Keratinocyte (primary cell): ENCODE results near the gene TARBP1. TPM values are rescaled to one million over a fixed set of nuclear protein-coding genes. Genes with fewer than 3 reads are reported as not detected.

Source experiments
- DNase-seq: peaks from one replicate; pipeline ENCODE4 v3.0.0-alpha.2; 2011; ENCODE audit warnings: low read depth, missing footprints, low spot score
- FAIRE-seq: peaks from 2 replicates; lab custom pipeline; 2011; peaks lifted over from hg19 to GRCh38; lab: Jason Lieb, UNC
- H2AFZ ChIP-seq: 2 replicates; pipeline ENCODE4 v1.6.0; 2012; ENCODE audit warnings: low read length, control low read depth, inconsistent platforms; ENCODE audit not compliant: control insufficient read depth
- H3K27ac ChIP-seq: 2 replicates; pipeline ENCODE4 v1.5.1; 2011; ENCODE audit warnings: low read length; ENCODE audit not compliant: control insufficient read depth, insufficient read depth
- H3K27me3 ChIP-seq: 3 replicates; pipeline ENCODE4 v1.6.0; 2011; ENCODE audit warnings: low read length; ENCODE audit not compliant: control insufficient read depth, insufficient read depth; ENCODE audit errors: extremely low read depth
- H3K36me3 ChIP-seq, 2 experiments: 2 replicates in 1 of 2; 3 replicates in 1 of 2; pipeline ENCODE4 v1.5.1; 2011; ENCODE audit warnings: low read length in 2 of 2, mild to moderate bottlenecking in 1 of 2; ENCODE audit not compliant: control insufficient read depth in 2 of 2, insufficient read depth in 2 of 2; ENCODE audit errors: extremely low read depth in 1 of 2
- H3K4me1 ChIP-seq: 3 replicates; pipeline ENCODE4 v1.5.1; 2011; ENCODE audit warnings: low read length; ENCODE audit not compliant: control insufficient read depth, insufficient read depth; ENCODE audit errors: extremely low read depth
- H3K4me2 ChIP-seq: 3 replicates; pipeline ENCODE4 v1.6.0; 2011; ENCODE audit warnings: low read depth, low read length; ENCODE audit not compliant: control insufficient read depth, insufficient read depth; ENCODE audit errors: extremely low read depth
- H3K4me3 ChIP-seq, 3 experiments: fragments of 200-600 bp in 1 of 3; sonication (generic) in 1 of 3; 2 replicates in 2 of 3; 3 replicates in 1 of 3; pipeline ENCODE4 v1.5.1; 2011 to 2016; ENCODE audit warnings: low read length in 3 of 3, mild to moderate bottlenecking in 3 of 3, control low read depth in 2 of 3, inconsistent platforms in 1 of 3, low read depth in 1 of 3, mixed read lengths in 1 of 3, mixed run types in 1 of 3, moderate library complexity in 1 of 3; ENCODE audit not compliant: control insufficient read depth in 2 of 3, insufficient read depth in 2 of 3; ENCODE audit errors: extremely low read depth in 1 of 3
- H3K79me2 ChIP-seq: 2 replicates; pipeline ENCODE4 v1.6.0; 2012; ENCODE audit warnings: low read length; ENCODE audit not compliant: control insufficient read depth, insufficient read depth
- H3K9ac ChIP-seq: 3 replicates; pipeline ENCODE4 v1.6.0; 2011; ENCODE audit warnings: low read length; ENCODE audit not compliant: control insufficient read depth, insufficient read depth; ENCODE audit errors: extremely low read depth
- H3K9me1 ChIP-seq: 3 replicates; pipeline ENCODE4 v1.6.0; 2011; ENCODE audit warnings: low read length; ENCODE audit not compliant: control insufficient read depth, insufficient read depth; ENCODE audit errors: extremely low read depth
- H3K9me3 ChIP-seq: 2 replicates; pipeline ENCODE4 v1.5.1; 2012; ENCODE audit warnings: low read depth, low read length; ENCODE audit not compliant: control insufficient read depth
- H4K20me1 ChIP-seq: 3 replicates; pipeline ENCODE4 v1.6.0; 2011; ENCODE audit warnings: low read length; ENCODE audit not compliant: control insufficient read depth, insufficient read depth; ENCODE audit errors: extremely low read depth
- CTCF ChIP-seq, 3 experiments: IDR thresholded peaks in 1 of 3; conservative IDR thresholded peaks in 1 of 3; optimal IDR thresholded peaks in 1 of 3; 2 replicates in 2 of 3; 3 replicates in 1 of 3; pipeline versions ENCODE3 to v1.5.1; 2011; ENCODE audit warnings: low read length in 3 of 3, mild to moderate bottlenecking in 3 of 3, moderate library complexity in 2 of 3, control low read depth in 1 of 3, inconsistent platforms in 1 of 3; ENCODE audit not compliant: insufficient read depth in 2 of 3; ENCODE audit errors: extremely low read depth in 1 of 3
- EZH2 ChIP-seq: IDR thresholded peaks from one replicate; pipeline ENCODE4 v1.6.1; 2012; ENCODE audit warnings: inconsistent platforms, mild to moderate bottlenecking, low read length, moderate library complexity
- dilution Hi-C: fragments of 300-500 bp; cut with MboI; formaldehyde crosslinking; loops from one replicate; pipeline ENCODE4 v1.7.0; 2020; ENCODE audit warnings: low sequenced_read_pairs; ENCODE audit not compliant: extremely low pct_ligation_motif_present
- polyA plus RNA-seq, 5 experiments: library from polyadenylated mRNA; depleted of rRNA in 3 of 5; stranded (reverse) in 3 of 5; stranded (forward) in 1 of 5; unstranded in 1 of 5; fragments of >200 nt; gene quantifications; 1 replicate in 1 of 5; 2 replicates in 3 of 5; 3 replicates in 1 of 5; pipeline versions ENCODE4 v1.2.1 to v1.2.3, GENCODE V29; 2011 to 2012; ENCODE audit warnings: missing spikeins in 2 of 5, low read depth in 1 of 5, low replicate concordance in 1 of 5

The TARBP1 gene
- polyA plus RNA-seq, 1 donor (not counting 4 experiments of a cell fraction or from before 2014, with no cell fraction given), result 28.7 TPM

DNA sequence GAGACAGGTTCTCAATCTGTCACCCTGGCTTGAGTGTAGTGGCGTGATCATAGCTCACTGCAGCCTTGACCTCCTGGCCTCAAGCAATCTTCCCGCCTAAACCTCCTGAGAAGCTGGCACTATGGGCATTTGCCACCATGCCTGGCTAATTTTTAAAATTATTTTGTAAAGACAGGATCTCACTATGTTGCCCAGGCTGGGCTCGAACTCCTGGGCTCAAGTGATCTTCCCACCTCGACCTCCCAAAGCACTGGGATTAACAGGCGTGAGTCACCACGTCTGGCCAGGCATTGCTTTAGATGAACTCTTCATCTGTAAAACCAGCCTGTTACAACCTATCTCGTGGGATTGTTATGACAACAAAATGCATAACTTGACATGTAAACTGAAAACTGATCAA, 103.3 kb downstream of the TARBP1 start:
- no peak overlapping the region for H3K4me2 ChIP-seq
- H3K27ac ChIP-seq, result no peak overlapping the region
- dilution Hi-C loops, result no loop called here
- H4K20me1 ChIP-seq, result no peaks in the 10 kb centered on the region
- H3K27me3 ChIP-seq, result no peaks in the 10 kb centered on the region
- no peaks in the 10 kb centered on the region for H3K9me3 ChIP-seq
- no peak for TF ChIP-seq CTCF (optimal IDR thresholded peaks at IDR 0.05 in 1 of 3, IDR thresholded peaks at IDR 0.05 in 1 of 3, conservative IDR thresholded peaks at IDR 0.05 in 1 of 3; ENCODE audit: extremely low read depth in 1 of 3, insufficient read depth in 2 of 3, low read length in 3 of 3)
- no peak for TF ChIP-seq EZH2
- H3K9me1 ChIP-seq, result no peaks in the 10 kb centered on the region
- no peak overlapping the region for H2AFZ ChIP-seq
- H3K9ac ChIP-seq, result no peak overlapping the region
- H3K79me2 ChIP-seq, result peaks cover 30% of the 10 kb centered on the region
- DNase-seq (no peak), FAIRE-seq (no peak)
- peaks cover 16% of the 10 kb centered on the region for H3K4me1 ChIP-seq
- H3K4me3 ChIP-seq, result no peak overlapping the region
- peaks cover 17 to 25% of the 10 kb centered on the region in 2 experiments for H3K36me3 ChIP-seq

DNA sequence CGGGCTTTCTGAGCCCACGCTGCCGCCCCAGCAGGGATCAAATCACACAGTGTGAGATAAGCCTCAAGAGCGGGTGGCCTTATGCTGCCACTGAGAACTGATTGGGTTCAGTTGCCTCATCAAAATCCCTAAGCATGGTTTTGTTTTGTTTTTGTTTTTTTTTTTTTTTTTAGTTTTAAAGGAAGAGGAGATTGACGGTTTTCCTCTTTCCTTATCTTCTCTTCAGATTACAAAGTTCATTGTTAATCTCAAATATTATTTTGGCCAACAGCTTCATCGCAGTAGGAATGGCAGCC, 105.1 kb downstream of the TARBP1 start:
- Histone ChIP-seq H3K4me2 (peak overlapping the region; percentile 93), H3K9ac (peak overlapping the region; percentile 87), H3K79me2 (peaks cover 28% of the 10 kb centered on the region), H4K20me1 (no peaks in the 10 kb centered on the region), H3K36me3 (peaks cover 13 to 19% of the 10 kb centered on the region in 2 experiments), H3K27me3 (no peaks in the 10 kb centered on the region), H3K4me1 (peaks cover 30% of the 10 kb centered on the region), H2AFZ (peak overlapping the region; percentile 88), H3K9me1 (no peaks in the 10 kb centered on the region), H3K4me3 (peak overlapping the region; percentile 57 to 82 (median 67)), H3K9me3 (no peaks in the 10 kb centered on the region), H3K27ac (peak overlapping the region; percentile 97)
- dilution Hi-C loops, result no loop called here
- DNase-seq, result no peak
- no peak for FAIRE-seq
- TF ChIP-seq CTCF (optimal IDR thresholded peaks at IDR 0.05 in 1 of 3, IDR thresholded peaks at IDR 0.05 in 1 of 3, conservative IDR thresholded peaks at IDR 0.05 in 1 of 3; ENCODE audit: extremely low read depth in 1 of 3, insufficient read depth in 2 of 3, low read length in 3 of 3), result no peak
- no peak for TF ChIP-seq EZH2
